Muscle layer of colon (tissue), 2 donors: ENCODE measurements around the gene FITM2.
A peak's percentile ranks its signal among the peaks of the same experiment; 100 is the strongest.

Experiments used
- H3K27ac ChIP-seq: one replicate; pipeline ENCODE4 v1.7.0; 2013; ENCODE audit warnings: low read depth, mild to moderate bottlenecking, low read length, moderate library complexity
- H3K27me3 ChIP-seq, 2 donors: one replicate each; pipeline ENCODE4 v1.7.0; 2013; ENCODE audit warnings: low read length in 2 of 2, mild to moderate bottlenecking in 2 of 2; ENCODE audit not compliant: insufficient read depth in 2 of 2, control insufficient read depth in 1 of 2
- H3K36me3 ChIP-seq: one replicate; pipeline ENCODE4 v1.7.0; 2013; ENCODE audit warnings: mild to moderate bottlenecking, low read length; ENCODE audit not compliant: insufficient read depth
- H3K4me1 ChIP-seq: one replicate; pipeline ENCODE4 v1.7.0; 2013; ENCODE audit warnings: mild to moderate bottlenecking, low read length; ENCODE audit not compliant: insufficient read depth
- H3K4me3 ChIP-seq, 2 donors: one replicate each; pipeline ENCODE4 v1.7.0; 2013; ENCODE audit warnings: low read length in 2 of 2, low read depth in 1 of 2, mild to moderate bottlenecking in 1 of 2, moderate library complexity in 1 of 2
- H3K9ac ChIP-seq: one replicate; pipeline ENCODE4 v1.7.0; 2013; ENCODE audit warnings: low read length
- H3K9me3 ChIP-seq: one replicate; pipeline ENCODE4 v1.7.0; 2013; ENCODE audit warnings: mild to moderate bottlenecking, low read length
- donor health status: abdominal sarcoma.
- donor health status: Adenocarcinoma of cecum.

FITM2 gene

GRCh38 chr20:44310664-44311639 lies at the start of gene FITM2:
TSS of gene FITM2 (minus strand) at chr20:44311202. CDS start at chr20:44311148, 54 bp downstream.
- Histone ChIP-seq H3K9ac (peak within 1 kb of the TSS; percentile 78), H3K4me3 (peak within 1 kb of the TSS; percentile 66 to 96), H3K9me3 (no peaks in the 10 kb centered on the region), H3K36me3 (no peaks in the 10 kb centered on the region), H3K4me1 (peaks cover 11% of the 10 kb centered on the region), H3K27me3 (no peaks in the 10 kb centered on the region), H3K27ac (peak within 1 kb of the TSS; percentile 70)

GRCh38 chr20:44360221-44360620 lies 49.2 kb upstream of the FITM2 start:
- Histone ChIP-seq H3K27ac (no peak overlapping the region), H3K27me3 (no peaks in the 10 kb centered on the region), H3K4me1 (no peaks in the 10 kb centered on the region), H3K9ac (no peak overlapping the region), H3K36me3 (no peaks in the 10 kb centered on the region), H3K9me3 (no peaks in the 10 kb centered on the region), H3K4me3 (no peak overlapping the region)

- H3K4me3 ChIP-seq = no peak overlapping the region
- no peak overlapping the region for H3K27ac ChIP-seq
- H3K4me1 ChIP-seq = no peaks in the 10 kb centered on the region
- no peaks in the 10 kb centered on the region for H3K36me3 ChIP-seq
- H3K9ac ChIP-seq = no peak overlapping the region
- no peaks in the 10 kb centered on the region for H3K9me3 ChIP-seq
- H3K27me3 ChIP-seq = no peaks in the 10 kb centered on the region
These were observed 47.8 kb upstream of the FITM2 start for GRCh38 chr20:44358776-44359175.

GRCh38 chr20:44357555-44358125 lies 46.6 kb upstream of the FITM2 start:
- H3K4me1 ChIP-seq = no peaks in the 10 kb centered on the region
- no peak overlapping the region for H3K9ac ChIP-seq
- H3K9me3 ChIP-seq = no peaks in the 10 kb centered on the region
- H3K27me3 ChIP-seq = no peaks in the 10 kb centered on the region
- no peak overlapping the region for H3K27ac ChIP-seq
- no peaks in the 10 kb centered on the region for H3K36me3 ChIP-seq
- H3K4me3 ChIP-seq = no peak overlapping the region

- H3K4me1 ChIP-seq = no peaks in the 10 kb centered on the region
- no peak overlapping the region for H3K4me3 ChIP-seq
- no peak overlapping the region for H3K9ac ChIP-seq
These were observed 46.0 kb upstream of the FITM2 start for GRCh38 chr20:44357020-44357419.

GRCh38 chr20:44356353-44356723 lies 45.3 kb upstream of the FITM2 start:
- no peaks in the 10 kb centered on the region for H3K36me3 ChIP-seq
- no peak overlapping the region for H3K4me3 ChIP-seq
- no peaks in the 10 kb centered on the region for H3K4me1 ChIP-seq
- H3K27me3 ChIP-seq = no peaks in the 10 kb centered on the region
- H3K27ac ChIP-seq = no peak overlapping the region
- H3K9ac ChIP-seq = no peak overlapping the region
- H3K9me3 ChIP-seq = no peaks in the 10 kb centered on the region

More at GRCh38 chr20:44357020-44357419, 46.0 kb upstream of the FITM2 start:
- Histone ChIP-seq H3K27ac (no peak overlapping the region), H3K27me3 (no peaks in the 10 kb centered on the region), H3K36me3 (no peaks in the 10 kb centered on the region), H3K9me3 (no peaks in the 10 kb centered on the region)

GRCh38 chr20:44355498-44356352 lies 44.7 kb upstream of the FITM2 start, which contains the start of gene HNF4A:
TSS of gene HNF4A (plus strand) at chr20:44355699. CDS start at chr20:44355805, 106 bp downstream.
- Histone ChIP-seq H3K9ac (no peak within 1 kb of the TSS), H3K4me3 (no peak within 1 kb of the TSS), H3K9me3 (no peaks in the 10 kb centered on the region)

GRCh38 chr20:44354979-44355497 lies 44.0 kb upstream of the FITM2 start:
- H3K4me3 ChIP-seq = no peak overlapping the region
- H3K27ac ChIP-seq = no peak overlapping the region
- H3K9ac ChIP-seq = no peak overlapping the region

More at GRCh38 chr20:44355498-44356352, 44.7 kb upstream of the FITM2 start, which contains the start of gene HNF4A:
- Histone ChIP-seq H3K4me1 (no peaks in the 10 kb centered on the region), H3K27ac (no peak within 1 kb of the TSS), H3K36me3 (no peaks in the 10 kb centered on the region), H3K27me3 (no peaks in the 10 kb centered on the region)

GRCh38 chr20:44350567-44350966 lies 39.6 kb upstream of the FITM2 start:
- Histone ChIP-seq H3K27ac (no peak overlapping the region), H3K9ac (no peak overlapping the region), H3K4me3 (no peak overlapping the region), H3K9me3 (no peaks in the 10 kb centered on the region), H3K27me3 (no peaks in the 10 kb centered on the region), H3K4me1 (no peaks in the 10 kb centered on the region), H3K36me3 (no peaks in the 10 kb centered on the region)

More at GRCh38 chr20:44354979-44355497, 44.0 kb upstream of the FITM2 start:
- H3K9me3 ChIP-seq = no peaks in the 10 kb centered on the region
- H3K27me3 ChIP-seq = no peaks in the 10 kb centered on the region
- H3K36me3 ChIP-seq = no peaks in the 10 kb centered on the region
- H3K4me1 ChIP-seq = no peaks in the 10 kb centered on the region

GRCh38 chr20:44349349-44349748 lies 38.3 kb upstream of the FITM2 start:
- Histone ChIP-seq H3K9me3 (no peaks in the 10 kb centered on the region), H3K27me3 (no peaks in the 10 kb centered on the region), H3K9ac (no peak overlapping the region), H3K4me3 (no peak overlapping the region), H3K27ac (no peak overlapping the region), H3K36me3 (no peaks in the 10 kb centered on the region), H3K4me1 (no peaks in the 10 kb centered on the region)
